Immature natural killer cell (primary cell): ENCODE data around the gene PCSK7. TPM values are rescaled to one million over a fixed set of nuclear protein-coding genes. Genes with fewer than 3 reads are reported as not detected.

Source experiments
- DNase-seq, 3 donors: peaks; one replicate each; pipeline ENCODE4 v3.0.0; 2022; ENCODE audit warnings: mixed read lengths in 1 of 3
- H3K27ac Mint-ChIP-seq, 6 donors: one replicate each; pipeline ENCODE4 v1.8.0; 2020; ENCODE audit warnings: mixed read lengths in 6 of 6, mild to moderate bottlenecking in 5 of 6, inconsistent platforms in 4 of 6, moderate library complexity in 3 of 6
- H3K27me3 Mint-ChIP-seq, 3 donors: one replicate each; pipeline ENCODE4 v1.8.0; 2020 to 2021; ENCODE audit warnings: low read depth in 3 of 3, mild to moderate bottlenecking in 3 of 3, mixed read lengths in 3 of 3, moderate library complexity in 3 of 3, inconsistent platforms in 1 of 3
- H3K36me3 Mint-ChIP-seq, 3 donors: one replicate each; pipeline ENCODE4 v1.8.0; 2020; ENCODE audit warnings: mixed read lengths in 3 of 3, inconsistent platforms in 2 of 3, mild to moderate bottlenecking in 2 of 3
- H3K4me1 Mint-ChIP-seq, 2 donors: one replicate each; pipeline ENCODE4 v1.8.0; 2020; ENCODE audit warnings: inconsistent platforms in 2 of 2, mild to moderate bottlenecking in 2 of 2, mixed read lengths in 2 of 2, moderate library complexity in 1 of 2
- H3K4me3 Mint-ChIP-seq, 5 donors: one replicate each; pipeline ENCODE4 v1.8.0; 2020; ENCODE audit warnings: mild to moderate bottlenecking in 5 of 5, mixed read lengths in 5 of 5, inconsistent platforms in 3 of 5, moderate library complexity in 3 of 5
- H3K9me3 Mint-ChIP-seq, 6 donors: one replicate each; pipeline ENCODE4 v1.8.0; 2020; ENCODE audit warnings: mild to moderate bottlenecking in 6 of 6, mixed read lengths in 6 of 6, inconsistent platforms in 4 of 6, moderate library complexity in 3 of 6
- polyA plus RNA-seq, 3 donors: library from polyadenylated mRNA; unstranded; fragments of 300-500 nt; fragmentation: Illumina TruSeq; gene quantifications; one replicate each; pipeline ENCODE4 v1.2.3, GENCODE V29; 2021

PCSK7 gene
- polyA plus RNA-seq, 3 donors from 2014 or later: 32.8 to 96.3 (median 38.8) TPM

DNA sequence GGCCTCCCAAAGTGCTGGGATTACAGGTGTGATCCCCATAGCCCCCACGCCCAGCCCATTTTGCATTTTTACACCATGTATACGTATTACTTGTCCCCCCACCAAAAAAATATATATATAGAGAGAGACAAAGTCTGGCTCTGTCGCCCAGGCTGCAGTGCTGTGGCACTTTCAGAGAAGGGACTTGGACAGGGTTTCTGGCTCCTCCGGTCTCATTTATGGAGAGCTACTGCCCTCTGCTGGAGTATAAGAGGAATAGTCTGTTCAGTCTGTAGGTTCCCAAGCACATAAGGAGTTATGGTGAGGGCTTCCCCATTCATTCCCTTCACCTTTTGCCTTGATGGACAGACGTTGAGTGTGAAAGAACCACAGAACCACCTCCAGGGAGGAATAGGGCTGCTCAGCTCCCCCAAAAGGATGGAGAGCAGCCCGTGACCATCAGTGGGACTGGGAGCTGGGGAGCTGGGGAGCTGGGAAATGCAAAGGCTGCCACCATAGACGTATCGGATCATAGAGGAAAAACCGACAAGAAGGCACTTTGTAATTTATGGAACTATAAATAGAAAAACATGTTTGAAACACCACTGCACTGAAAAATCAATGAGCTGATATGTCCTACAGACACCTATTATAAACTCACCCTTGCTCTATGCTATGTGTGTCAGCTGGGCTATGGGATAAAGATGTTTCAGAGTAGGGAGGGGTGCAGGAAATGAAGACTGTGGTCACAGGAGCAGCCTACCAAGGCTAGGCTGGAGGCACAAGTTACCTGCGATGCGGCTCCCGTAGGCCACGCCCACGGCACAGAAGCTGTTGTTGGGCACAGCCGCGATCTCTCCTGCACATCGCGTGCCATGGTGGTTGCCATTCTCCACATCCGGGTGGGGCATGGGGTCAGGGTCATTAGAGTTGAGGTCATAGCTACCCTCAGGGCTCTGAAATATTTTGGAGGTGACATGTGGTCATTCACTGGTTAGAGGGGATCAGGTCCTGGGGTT is 5.2 kb downstream of the PCSK7 start:
- Mint-ChIP-seq H3K27ac (peak overlapping the region; percentile 2 to 84 (median 82)), H3K36me3 (peaks cover 19 to 47% (median 19%) of the 10 kb centered on the region in 3 donors), H3K4me3 (peak overlapping the region in 1 of 5 donors; percentile 21), H3K4me1 (peaks cover 47 to 50% of the 10 kb centered on the region in 2 donors), H3K9me3 (no peaks in the 10 kb centered on the region), H3K27me3 (peaks cover 6 to 12% (median 9%) of the 10 kb centered on the region in 3 donors)
- DNase-seq: peak; percentile 63 to 70 (median 64)

DNA sequence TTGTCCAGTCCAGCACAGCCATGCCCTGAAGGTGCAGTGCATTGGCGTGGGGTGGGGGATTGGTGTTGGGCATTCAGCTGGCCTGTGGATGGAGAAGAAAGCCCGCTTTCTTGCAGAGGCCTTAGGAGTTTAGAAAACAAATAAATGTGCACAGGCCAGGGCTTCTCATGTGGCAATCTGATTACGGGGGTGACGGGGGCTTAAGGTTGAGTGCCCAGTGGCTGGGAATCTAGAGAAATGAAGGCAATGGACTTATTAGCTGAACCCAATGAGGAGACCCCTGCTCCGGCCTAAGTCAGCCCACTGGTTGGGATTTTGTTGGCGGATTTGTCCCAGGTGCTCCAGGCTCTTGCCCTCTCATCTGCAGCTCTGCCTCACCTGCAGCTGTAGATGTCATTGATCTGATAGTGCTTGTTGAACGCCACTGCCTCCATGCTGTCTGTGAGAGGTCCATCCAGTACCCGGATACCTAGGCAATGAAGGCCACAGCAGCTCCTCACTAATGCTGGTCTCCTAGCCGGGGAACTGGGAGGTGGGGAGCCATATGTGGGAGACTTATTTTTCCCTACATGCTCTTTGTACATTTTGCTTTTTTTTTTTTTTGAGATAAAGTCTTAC is 6.2 kb downstream of the PCSK7 start:
- Mint-ChIP-seq H3K36me3 (peaks cover 19 to 51% (median 23%) of the 10 kb centered on the region in 3 donors), H3K27ac (peak overlapping the region in 2 of 6 donors; percentile 48 to 84)

DNA sequence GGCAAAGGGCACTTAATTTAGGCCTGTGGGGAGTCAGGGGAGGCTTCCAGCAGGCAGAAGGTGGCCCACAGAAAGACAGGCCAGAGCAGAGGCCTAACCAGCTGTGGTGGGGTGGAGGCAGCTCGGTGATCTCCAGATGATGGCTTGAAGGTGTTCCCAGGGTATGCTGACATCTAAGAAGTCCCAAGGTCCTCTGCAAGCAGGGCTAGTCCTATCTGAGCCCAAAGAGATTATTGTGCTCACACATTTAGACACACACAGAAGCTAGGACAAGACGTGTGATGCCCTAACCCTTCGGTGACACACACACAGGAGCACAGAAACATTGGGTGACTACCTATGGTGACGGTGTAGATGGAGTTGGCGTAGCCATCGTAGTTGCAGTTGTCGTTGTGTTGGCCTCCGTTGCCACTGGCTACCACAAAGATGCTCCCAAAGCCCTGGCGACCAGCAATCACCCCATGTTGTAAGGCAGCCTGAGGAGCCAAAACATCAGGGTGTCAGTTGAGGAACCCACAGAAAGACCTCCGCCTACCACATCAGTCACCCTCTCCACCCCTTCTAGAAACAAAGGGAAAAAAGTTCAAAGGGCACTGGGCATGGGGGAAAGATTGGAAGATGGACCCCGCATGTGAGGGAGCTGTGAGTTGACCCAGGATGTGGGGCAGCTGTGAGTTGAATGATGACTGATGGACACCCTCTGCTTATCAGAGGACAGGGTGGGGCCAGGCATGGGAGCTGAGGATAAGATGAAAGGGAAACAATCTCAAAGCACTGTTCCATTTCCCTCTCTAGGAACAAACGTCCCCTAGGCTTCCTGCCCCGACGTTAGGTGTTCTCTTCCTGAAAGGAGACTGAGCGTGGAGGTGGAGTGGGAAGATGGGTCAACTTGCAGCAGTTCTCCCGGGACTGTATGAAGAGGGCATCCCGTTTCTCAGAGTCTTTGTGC is 7.9 kb downstream of the PCSK7 start:
- Mint-ChIP-seq H3K36me3 (peaks cover 17 to 52% (median 27%) of the 10 kb centered on the region in 3 donors), H3K4me3 (no peak overlapping the region)

More for the DNA sequence above, 6.2 kb downstream of the PCSK7 start:
- Mint-ChIP-seq H3K4me1 (peaks cover 39 to 41% of the 10 kb centered on the region in 2 donors), H3K27me3 (peaks cover 0 to 5% (median 5%) of the 10 kb centered on the region in 3 donors), H3K9me3 (no peaks in the 10 kb centered on the region), H3K4me3 (no peak overlapping the region)
- DNase-seq: no peak

DNA sequence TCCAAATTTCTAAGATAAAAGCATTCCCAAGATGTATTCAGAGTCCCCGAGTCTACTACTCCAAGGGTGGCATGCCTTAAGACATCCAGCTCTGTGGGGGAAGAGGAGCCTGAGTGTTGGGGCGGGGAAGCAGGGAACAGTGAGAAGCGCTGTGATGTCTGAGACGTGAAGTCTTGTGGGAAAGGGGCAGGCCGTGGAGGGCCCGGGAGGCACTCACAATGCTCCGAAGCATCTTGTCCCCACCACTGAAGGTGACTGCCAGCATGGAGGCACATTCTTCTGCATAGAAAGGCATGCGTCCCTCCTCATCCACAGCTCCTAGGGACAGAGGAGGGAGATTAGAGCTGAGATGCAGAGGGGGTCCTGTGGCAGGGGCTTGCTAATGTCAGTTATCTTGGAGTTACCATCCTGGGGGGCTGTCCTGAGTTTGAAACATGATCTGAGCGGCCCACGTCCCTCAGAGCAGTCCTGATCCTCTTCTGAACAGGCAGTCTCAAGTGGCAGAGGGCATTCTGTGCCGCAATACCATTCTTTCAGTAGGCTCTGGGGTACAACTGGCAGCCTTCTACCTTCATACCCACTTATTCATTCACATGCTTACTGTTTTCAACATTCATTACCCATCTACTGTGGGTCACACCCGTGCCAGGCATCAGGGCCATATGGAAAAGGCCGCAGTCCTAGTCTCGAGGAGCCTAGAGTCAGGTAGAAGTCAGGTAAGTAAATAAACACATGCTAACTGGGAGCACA is 8.7 kb downstream of the PCSK7 start:
- H3K4me1 Mint-ChIP-seq: peaks cover 16 to 17% of the 10 kb centered on the region in 2 donors
- no peak overlapping the region for H3K4me3 Mint-ChIP-seq
- no peak for DNase-seq
- peaks cover 15 to 58% (median 26%) of the 10 kb centered on the region in 3 donors for H3K36me3 Mint-ChIP-seq
- peaks cover 0 to 5% (median 0%) of the 10 kb centered on the region in 3 donors for H3K27me3 Mint-ChIP-seq
- H3K27ac Mint-ChIP-seq: no peak overlapping the region
- H3K9me3 Mint-ChIP-seq: no peaks in the 10 kb centered on the region

More for the DNA sequence above, 7.9 kb downstream of the PCSK7 start:
- peak overlapping the region in 2 of 6 donors; percentile 12 to 28 for H3K27ac Mint-ChIP-seq
- peaks cover 0 to 5% (median 0%) of the 10 kb centered on the region in 3 donors for H3K27me3 Mint-ChIP-seq
- no peaks in the 10 kb centered on the region for H3K9me3 Mint-ChIP-seq
- H3K4me1 Mint-ChIP-seq: peaks cover 23 to 24% of the 10 kb centered on the region in 2 donors
- no peak for DNase-seq

DNA sequence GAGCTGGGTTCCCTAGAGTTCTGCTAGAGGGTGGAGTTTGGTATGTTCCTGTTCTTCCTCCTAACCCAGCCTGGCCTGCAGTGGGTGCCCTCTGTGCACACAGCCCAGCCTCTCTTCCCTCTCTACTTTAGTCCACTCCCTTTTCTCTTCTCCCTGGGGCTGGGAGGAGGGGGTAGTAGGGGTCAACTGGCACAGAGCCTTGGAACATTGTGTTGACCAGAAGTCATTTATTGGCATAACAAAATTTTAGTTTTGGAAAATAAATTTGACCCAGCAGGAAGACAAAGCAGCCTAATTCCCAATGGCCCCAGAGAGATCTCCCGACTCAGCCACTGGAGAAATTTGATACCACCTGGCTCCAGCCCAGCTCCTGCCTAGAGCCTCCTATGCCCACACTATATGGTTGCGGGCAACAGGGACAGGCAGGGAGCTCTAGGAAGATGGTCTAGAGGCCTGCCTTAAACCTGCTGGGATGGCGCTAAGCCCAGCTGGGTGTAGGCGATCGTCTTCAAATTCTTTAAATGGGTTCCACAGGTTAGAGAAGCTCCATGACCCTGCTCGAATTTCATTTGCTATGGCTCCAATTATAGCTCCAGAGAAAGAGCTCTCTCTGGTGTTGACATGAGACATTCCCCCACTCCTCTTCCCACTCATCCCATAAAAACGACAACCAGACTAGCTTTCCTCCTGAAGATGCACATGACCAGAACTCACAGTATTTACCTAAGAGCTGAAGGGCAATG is 9.9 kb downstream of the PCSK7 start:
- no peak for DNase-seq
- Mint-ChIP-seq H3K36me3 (peaks cover 13 to 61% (median 23%) of the 10 kb centered on the region in 3 donors), H3K27ac (peak overlapping the region in 2 of 6 donors; percentile 17 to 59), H3K4me1 (peaks cover 9 to 13% of the 10 kb centered on the region in 2 donors), H3K27me3 (peaks cover 0 to 3% (median 0%) of the 10 kb centered on the region in 3 donors), H3K9me3 (no peaks in the 10 kb centered on the region), H3K4me3 (no peak overlapping the region)

DNA sequence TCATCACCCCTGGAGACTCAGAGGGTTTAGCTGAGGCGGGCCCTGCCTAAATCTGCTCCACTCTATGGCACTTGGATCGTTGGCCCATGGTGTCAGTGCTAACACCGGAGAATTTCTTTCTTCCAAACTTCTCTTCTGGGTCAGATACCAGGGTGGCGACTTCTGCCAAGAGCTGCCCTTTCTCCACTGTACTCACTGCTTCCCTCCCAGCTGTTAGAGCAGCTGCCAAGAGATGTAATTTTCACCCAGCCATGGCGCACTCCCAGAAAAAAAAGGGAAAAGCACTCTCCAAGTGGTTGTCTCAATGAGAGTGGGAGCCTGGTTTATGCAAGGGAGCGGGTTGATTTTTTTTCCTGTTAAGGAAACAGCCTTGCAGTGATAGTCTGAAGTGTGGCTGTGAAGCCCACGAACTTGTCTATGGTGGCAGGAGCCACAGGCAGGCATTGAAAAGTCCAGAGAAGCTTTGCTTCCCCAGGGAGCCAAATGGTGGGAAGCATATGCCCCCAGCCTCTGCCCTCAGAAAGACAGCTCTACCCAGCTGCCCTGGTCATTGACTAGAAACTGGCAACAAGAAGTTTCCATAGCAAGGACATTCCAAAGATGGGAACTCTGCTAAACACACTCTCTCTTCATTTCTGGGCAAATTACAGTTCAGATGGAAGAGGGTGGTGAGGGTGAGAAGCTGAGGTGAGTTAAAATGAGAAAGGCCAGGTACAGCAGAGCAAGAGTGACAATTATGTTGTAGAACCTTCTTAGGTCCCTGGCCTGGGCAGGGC is 10.7 kb downstream of the PCSK7 start:
- no peak for DNase-seq
- Mint-ChIP-seq H3K4me1 (peaks cover 1 to 7% of the 10 kb centered on the region in 2 donors), H3K36me3 (peaks cover 8 to 60% (median 18%) of the 10 kb centered on the region in 3 donors), H3K4me3 (no peak overlapping the region), H3K27me3 (peaks cover 0 to 3% (median 0%) of the 10 kb centered on the region in 3 donors), H3K27ac (peak overlapping the region in 2 of 6 donors; percentile 29 to 59), H3K9me3 (no peaks in the 10 kb centered on the region)

DNA sequence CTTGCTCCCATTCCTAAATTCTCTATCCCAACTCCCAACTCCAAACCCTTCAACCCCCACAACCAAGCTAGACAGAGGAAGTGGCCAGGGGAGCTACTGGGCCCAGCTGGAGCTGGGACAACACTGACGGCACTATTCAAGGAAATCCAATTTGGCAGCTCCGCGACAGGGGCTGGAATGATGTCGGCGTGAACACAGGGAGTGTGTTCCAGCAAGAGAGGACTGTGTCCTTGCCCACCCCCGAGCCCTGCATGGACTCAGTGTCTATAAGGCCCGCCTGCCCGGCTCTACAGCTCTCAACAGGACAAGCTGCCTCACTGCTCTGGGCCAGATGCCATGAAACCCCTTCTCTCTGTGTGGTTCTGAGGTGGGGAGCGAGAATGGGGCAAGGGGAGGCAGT is 11.3 kb downstream of the PCSK7 start:
- H3K9me3 Mint-ChIP-seq: no peaks in the 10 kb centered on the region
- no peak overlapping the region for H3K4me3 Mint-ChIP-seq
- peaks cover 0 to 3% (median 0%) of the 10 kb centered on the region in 3 donors for H3K27me3 Mint-ChIP-seq
- peaks cover 8 to 60% (median 18%) of the 10 kb centered on the region in 3 donors for H3K36me3 Mint-ChIP-seq
- peak overlapping the region in 1 of 6 donors; percentile 5 for H3K27ac Mint-ChIP-seq
- no peak for DNase-seq
- H3K4me1 Mint-ChIP-seq: peaks cover 0 to 7% of the 10 kb centered on the region in 2 donors

DNA sequence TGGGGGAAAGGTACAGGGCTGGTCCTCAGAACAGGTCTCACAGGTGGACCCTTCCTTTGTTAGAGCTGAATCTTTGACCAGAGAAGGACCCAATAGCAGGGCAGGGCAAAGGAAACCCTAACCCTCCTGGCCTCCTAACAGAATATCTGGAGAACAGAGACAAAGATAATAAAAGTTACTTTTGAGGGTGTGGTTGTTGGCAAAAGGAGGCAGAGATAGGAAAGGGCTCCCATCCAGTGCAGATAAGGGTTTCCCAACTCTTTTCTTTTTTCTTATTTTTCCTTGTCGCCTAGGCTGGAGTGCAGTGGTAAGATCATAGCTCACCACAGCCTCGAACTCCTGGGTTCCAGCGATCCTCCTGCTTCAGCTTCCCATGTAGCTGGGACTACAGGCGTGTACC is 11.9 kb downstream of the PCSK7 start:
- no peak for DNase-seq
- Mint-ChIP-seq H3K9me3 (no peaks in the 10 kb centered on the region), H3K27me3 (peaks cover 0 to 3% (median 0%) of the 10 kb centered on the region in 3 donors), H3K36me3 (peaks cover 8 to 54% (median 18%) of the 10 kb centered on the region in 3 donors), H3K4me3 (no peak overlapping the region), H3K27ac (peak overlapping the region in 1 of 6 donors; percentile 46), H3K4me1 (peaks cover 0 to 7% of the 10 kb centered on the region in 2 donors)

DNA sequence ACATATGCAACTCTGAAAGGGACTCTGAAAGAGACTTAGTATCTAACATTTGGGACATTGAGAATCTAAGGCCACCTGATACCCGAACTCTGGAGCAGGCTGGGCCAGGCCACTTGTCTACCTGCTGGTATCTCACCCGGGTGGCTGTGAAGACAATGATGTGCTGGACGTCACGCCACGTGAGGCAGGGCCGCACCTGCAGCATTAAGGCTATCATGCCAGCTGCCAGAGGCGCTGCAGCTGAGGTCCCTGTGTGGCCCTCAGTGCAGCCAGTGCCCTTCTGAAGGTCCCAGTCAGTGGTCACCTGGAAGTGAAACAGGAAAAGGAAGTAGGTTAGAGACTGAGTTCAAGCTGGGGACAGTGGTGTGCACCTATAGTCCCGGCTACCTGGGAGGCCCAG is 12.4 kb downstream of the PCSK7 start:
- H3K9me3 Mint-ChIP-seq: no peaks in the 10 kb centered on the region
- H3K27ac Mint-ChIP-seq: peak overlapping the region in 2 of 6 donors; percentile 55 to 80
- peaks cover 0 to 7% of the 10 kb centered on the region in 2 donors for H3K4me1 Mint-ChIP-seq
- peaks cover 12 to 53% (median 22%) of the 10 kb centered on the region in 3 donors for H3K36me3 Mint-ChIP-seq
- H3K4me3 Mint-ChIP-seq: no peak overlapping the region
- DNase-seq: no peak
- peaks cover 0 to 3% (median 0%) of the 10 kb centered on the region in 3 donors for H3K27me3 Mint-ChIP-seq

DNA sequence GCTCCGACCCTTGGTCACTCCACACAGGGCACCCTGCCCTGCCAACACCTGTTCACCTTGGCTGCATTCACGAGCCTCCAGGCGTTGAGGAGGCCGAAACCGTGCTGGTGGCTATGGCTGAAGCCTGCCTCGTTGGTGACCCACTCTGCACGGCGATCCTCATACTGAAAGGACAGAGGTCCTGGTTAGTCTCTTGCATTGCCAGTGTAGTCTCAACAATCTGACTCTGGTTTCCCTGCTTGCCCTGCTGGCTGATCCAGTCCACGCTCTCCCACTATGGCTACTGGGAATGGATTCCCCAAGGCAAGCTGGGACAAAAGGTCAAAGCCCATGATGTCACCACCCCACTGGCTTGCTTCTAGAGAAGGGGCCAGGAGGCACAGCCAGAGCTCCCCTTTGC is 12.9 kb downstream of the PCSK7 start:
- Mint-ChIP-seq H3K9me3 (no peaks in the 10 kb centered on the region), H3K27ac (no peak overlapping the region), H3K4me1 (peaks cover 0 to 4% of the 10 kb centered on the region in 2 donors), H3K27me3 (peaks cover 0 to 3% (median 0%) of the 10 kb centered on the region in 3 donors), H3K36me3 (peaks cover 17 to 55% (median 27%) of the 10 kb centered on the region in 3 donors), H3K4me3 (no peak overlapping the region)
- DNase-seq: no peak
